HEK293T (cell line): Measurements from ENCODE around the gene TAF1B.
"Not testable (repeated sequence)": the region's sequence is repeated elsewhere in the genome, so short reads cannot be mapped to it uniquely, and the experiment has no call there.

Experiments used
- CTCF ChIA-PET: fragments of 350-600 bp; formaldehyde crosslinking; extraction: SDS; loops from one replicate; lab custom pipeline; 2021; ENCODE audit warnings: antibody characterized with exemption, inconsistent platforms; lab: Yijun Ruan, JAX
- POLR2A ChIA-PET: fragments of 350-600 bp; formaldehyde crosslinking; extraction: SDS; loops from one replicate; lab custom pipeline; 2020; ENCODE audit warnings: antibody characterized with exemption, inconsistent platforms; lab: Yijun Ruan, JAX
- DNase-seq: peaks from one replicate; pipeline ENCODE4 v3.0.0; 2012; ENCODE audit warnings: mixed read lengths; ENCODE audit errors: extremely low spot score
- ARNT ChIP-seq: fragments of 450-650 bp; IDR thresholded peaks from 2 replicates; pipeline ENCODE4 v1.6.1; 2017; ENCODE audit warnings: mild to moderate bottlenecking
- BHLHE40 ChIP-seq: fragments of 450-650 bp; IDR thresholded peaks from 2 replicates; pipeline ENCODE4 v1.6.1; 2016; ENCODE audit warnings: mild to moderate bottlenecking, moderate library complexity, borderline replicate concordance
- CTBP1 ChIP-seq: fragments of 450-650 bp; IDR thresholded peaks from 2 replicates; pipeline ENCODE4 v1.6.1; 2016; ENCODE audit warnings: borderline replicate concordance
- ELF4 ChIP-seq: fragments of 450-650 bp; IDR thresholded peaks from 2 replicates; pipeline ENCODE4 v1.6.1; 2017; ENCODE audit warnings: antibody characterized with exemption
- FOXA1 ChIP-seq: fragments of 450-650 bp; IDR thresholded peaks from 2 replicates; pipeline ENCODE4 v1.6.1; 2016; ENCODE audit warnings: mild to moderate bottlenecking
- FOXK2 ChIP-seq: fragments of 450-650 bp; IDR thresholded peaks from 2 replicates; pipeline ENCODE4 v1.6.1; 2016; ENCODE audit warnings: mild to moderate bottlenecking
- FOXM1 ChIP-seq: fragments of 450-650 bp; IDR thresholded peaks from 2 replicates; pipeline ENCODE4 v1.6.1; 2017; ENCODE audit warnings: mild to moderate bottlenecking, borderline replicate concordance
- HDGF ChIP-seq: fragments of 450-650 bp; IDR thresholded peaks from 2 replicates; pipeline ENCODE4 v1.6.1; 2017; ENCODE audit warnings: antibody characterized with exemption, borderline replicate concordance
- L3MBTL2 ChIP-seq: fragments of 450-650 bp; conservative IDR thresholded peaks from 2 replicates; pipeline ENCODE4 v1.6.1; 2016; ENCODE audit warnings: mild to moderate bottlenecking
- LEF1 ChIP-seq: fragments of 450-650 bp; IDR thresholded peaks from 2 replicates; pipeline ENCODE4 v1.6.1; 2017; ENCODE audit warnings: mild to moderate bottlenecking, borderline replicate concordance
- NFRKB ChIP-seq: fragments of 450-650 bp; IDR thresholded peaks from 2 replicates; pipeline ENCODE4 v1.6.1; 2016; ENCODE audit warnings: mild to moderate bottlenecking, moderate library complexity
- SP1 ChIP-seq: fragments of 450-650 bp; IDR thresholded peaks from 2 replicates; pipeline ENCODE4 v1.6.1; 2017
- SUZ12 ChIP-seq: fragments of 450-650 bp; IDR thresholded peaks from 2 replicates; pipeline ENCODE4 v1.6.1; 2016; ENCODE audit warnings: mild to moderate bottlenecking
- TARDBP ChIP-seq: fragments of 450-650 bp; IDR thresholded peaks from 2 replicates; pipeline ENCODE4 v1.6.1; 2016
- ZNF384 ChIP-seq: fragments of 450-650 bp; IDR thresholded peaks from 2 replicates; pipeline ENCODE4 v1.6.1; 2016
- TF ChIP-seq, protein P1 (sequence below): fragments of 450-650 bp; IDR thresholded peaks from 2 replicates; pipeline ENCODE4 v1.6.1; 2016

Gene TAF1B

DNA sequence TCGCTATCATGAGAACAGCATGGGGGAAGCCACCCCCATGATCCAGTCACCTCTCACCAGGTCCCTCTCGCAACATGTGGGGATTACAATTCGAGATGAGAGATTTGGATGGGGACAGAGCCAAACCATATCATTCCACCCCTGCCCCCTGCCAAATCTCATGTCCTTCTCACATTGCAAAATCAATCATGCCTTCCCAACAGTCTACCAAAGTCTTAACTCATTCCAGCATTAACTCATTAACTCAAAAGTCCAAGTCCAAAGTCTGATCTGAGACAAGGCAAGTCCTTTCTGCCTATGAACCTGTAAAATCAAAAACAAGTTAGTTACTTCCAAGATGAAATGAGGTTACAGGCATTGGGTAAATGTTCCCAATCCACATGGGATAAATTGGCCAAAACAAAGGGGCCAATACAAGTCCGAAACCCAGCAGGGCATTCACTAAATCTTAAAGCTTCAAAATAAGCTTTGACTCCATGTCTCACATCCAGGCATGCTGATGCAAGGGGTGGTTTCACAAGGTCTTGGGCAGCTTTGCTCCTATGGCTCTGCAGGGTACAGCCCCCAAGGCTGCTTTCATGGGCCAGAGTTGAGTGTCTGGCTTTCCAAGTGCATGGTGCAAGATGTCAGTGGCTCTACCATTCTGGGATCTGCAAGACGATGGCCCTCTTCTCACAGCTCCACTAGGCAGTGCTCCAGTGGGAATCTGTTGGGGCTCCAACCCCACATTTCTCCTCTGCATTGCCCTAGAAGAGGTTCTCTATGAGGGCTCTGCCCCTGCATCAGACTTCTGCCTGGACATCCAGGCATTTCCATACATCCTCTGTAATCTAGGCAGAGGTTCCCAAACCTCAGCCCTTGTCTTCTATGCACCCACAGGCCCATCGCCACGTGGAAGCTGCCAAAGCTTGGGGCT lies 14.8 kb downstream of the TAF1B start:
- CTCF ChIA-PET: no interaction called here
- POLR2A ChIA-PET: interaction anchor here (1.1 kb wide), 1 partner anchor 14 kb away, joined by 4 read pairs; the partner anchor contains the start of gene TAF1B
- TF ChIP-seq FOXM1: no peak
- no peak for TF ChIP-seq FOXK2
- no peak for TF ChIP-seq ZNF384
- no peak for TF ChIP-seq SP1
- TF ChIP-seq CTBP1: no peak
- no peak for TF ChIP-seq ARNT
- TF ChIP-seq TARDBP: no peak
- TF ChIP-seq L3MBTL2: no peak
- TF ChIP-seq NFRKB: no peak
- no peak for TF ChIP-seq FOXA1
- TF ChIP-seq, protein P1, sequence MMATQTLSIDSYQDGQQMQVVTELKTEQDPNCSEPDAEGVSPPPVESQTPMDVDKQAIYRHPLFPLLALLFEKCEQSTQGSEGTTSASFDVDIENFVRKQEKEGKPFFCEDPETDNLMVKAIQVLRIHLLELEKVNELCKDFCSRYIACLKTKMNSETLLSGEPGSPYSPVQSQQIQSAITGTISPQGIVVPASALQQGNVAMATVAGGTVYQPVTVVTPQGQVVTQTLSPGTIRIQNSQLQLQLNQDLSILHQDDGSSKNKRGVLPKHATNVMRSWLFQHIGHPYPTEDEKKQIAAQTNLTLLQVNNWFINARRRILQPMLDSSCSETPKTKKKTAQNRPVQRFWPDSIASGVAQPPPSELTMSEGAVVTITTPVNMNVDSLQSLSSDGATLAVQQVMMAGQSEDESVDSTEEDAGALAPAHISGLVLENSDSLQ: no peak
- no peak for TF ChIP-seq LEF1
- TF ChIP-seq SUZ12: no peak
- TF ChIP-seq BHLHE40: no peak
- TF ChIP-seq HDGF: no peak
- no peak for TF ChIP-seq ELF4
- DNase-seq: no peak

DNA sequence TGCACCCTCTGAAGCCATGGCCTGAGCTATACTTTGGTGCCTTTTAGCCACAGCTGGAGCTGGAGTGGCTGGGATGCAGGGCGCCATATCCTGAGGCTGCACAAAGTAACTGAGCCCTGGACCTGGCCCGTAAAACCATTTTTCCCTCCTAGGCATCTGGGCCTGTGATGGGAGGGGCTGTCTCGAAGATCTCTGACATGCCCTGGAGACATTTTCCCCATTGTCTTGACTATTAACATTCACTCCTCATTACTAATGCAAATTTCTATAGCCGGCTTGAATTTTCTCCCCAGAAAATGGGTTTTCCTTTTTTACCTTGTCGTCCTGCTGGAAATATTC lies 15.4 kb downstream of the TAF1B start:
- DNase-seq: no peak
- POLR2A ChIA-PET: interaction anchor here (1.1 kb wide), 1 partner anchor 15 kb away, joined by 4 read pairs; the partner anchor contains the start of gene TAF1B
- TF ChIP-seq LEF1 (no peak), FOXM1 (no peak)
- CTCF ChIA-PET: no interaction called here

DNA sequence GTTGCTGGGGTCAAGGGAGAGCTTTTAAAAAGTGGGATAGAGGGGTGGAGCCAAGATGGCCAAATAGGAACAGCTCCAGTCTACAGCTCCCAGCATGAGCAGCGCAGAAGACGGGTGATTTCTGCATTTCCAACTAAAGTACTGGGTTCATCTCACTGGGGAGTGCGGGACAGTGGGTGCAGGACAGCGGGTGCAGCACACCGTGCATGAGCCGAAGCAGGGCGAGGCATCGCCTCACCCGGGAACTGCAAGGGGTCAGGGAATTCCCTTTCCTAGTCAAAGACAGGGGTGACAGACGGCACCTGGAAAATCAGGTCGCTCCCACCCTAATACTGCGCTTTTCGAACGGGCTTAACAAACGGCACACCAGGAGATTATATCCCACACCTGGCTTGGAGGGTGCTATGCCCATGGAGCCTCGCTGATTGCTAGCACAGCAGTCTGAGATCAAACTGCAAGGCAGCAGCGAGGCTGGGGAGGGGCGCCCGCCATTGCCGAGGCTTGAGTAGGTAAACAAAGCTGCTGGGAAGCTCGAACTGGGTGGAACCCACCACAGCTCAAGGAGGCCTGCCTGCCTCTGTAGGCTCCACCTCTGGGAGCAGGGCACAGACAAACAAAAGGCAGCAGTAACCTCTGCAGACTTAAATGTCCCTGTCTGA lies 17.8 kb downstream of the TAF1B start:
- POLR2A ChIA-PET, CTCF ChIA-PET, DNase-seq: not testable (repeated sequence)

DNA sequence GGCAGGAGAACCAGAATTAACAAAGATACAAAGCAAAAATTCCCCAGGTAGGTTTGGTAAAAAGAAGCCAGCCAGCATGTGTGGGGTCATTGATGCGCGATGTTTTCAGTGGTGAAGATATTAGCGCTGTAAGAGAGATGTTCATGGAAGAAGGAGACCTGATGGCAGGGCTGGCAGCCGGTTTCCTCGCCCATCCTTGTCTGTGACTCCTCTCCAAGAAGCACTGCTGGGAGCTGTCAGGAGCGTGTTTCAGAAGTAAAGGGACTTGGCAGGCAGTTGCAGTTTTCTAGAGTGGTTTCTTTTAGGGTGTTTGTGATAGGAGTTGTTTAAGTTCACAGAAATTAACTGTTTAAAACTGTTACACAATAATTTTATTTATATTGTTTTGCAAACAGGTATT lies 24.6 kb downstream of the TAF1B start:
- ChIA-PET CTCF (no interaction called here), POLR2A (no interaction called here)
- DNase-seq: no peak
- TF ChIP-seq, protein P1: no peak

DNA sequence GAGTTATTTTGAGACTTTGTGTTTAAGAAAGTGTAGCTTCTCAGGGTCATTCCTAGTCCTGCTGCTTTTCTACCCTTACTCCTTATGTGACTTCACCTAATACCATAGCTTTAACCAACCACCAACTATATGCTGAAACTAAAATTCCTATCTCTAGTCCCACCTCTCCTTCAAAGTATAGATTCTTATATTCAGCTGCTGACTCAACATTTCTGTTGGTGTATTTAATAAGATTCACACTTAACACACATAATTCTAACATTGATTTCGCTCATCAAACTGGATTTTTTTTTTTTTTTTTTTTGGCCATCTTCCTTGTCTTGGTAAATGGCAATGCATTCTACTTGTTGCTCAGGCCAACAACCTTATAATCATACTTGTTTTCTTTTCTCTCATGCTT lies 30.1 kb downstream of the TAF1B start:
- no peak for DNase-seq
- ChIA-PET CTCF (no interaction called here), POLR2A (no interaction called here)
- TF ChIP-seq TARDBP: no peak
- TF ChIP-seq, protein P1: no peak
- no peak for TF ChIP-seq NFRKB
- no peak for TF ChIP-seq ZNF384
- no peak for TF ChIP-seq FOXA1
- TF ChIP-seq BHLHE40: no peak
- TF ChIP-seq HDGF: no peak
- no peak for TF ChIP-seq L3MBTL2
- TF ChIP-seq ARNT: no peak
- TF ChIP-seq FOXM1: no peak
- no peak for TF ChIP-seq CTBP1
- no peak for TF ChIP-seq SP1
- no peak for TF ChIP-seq ELF4

DNA sequence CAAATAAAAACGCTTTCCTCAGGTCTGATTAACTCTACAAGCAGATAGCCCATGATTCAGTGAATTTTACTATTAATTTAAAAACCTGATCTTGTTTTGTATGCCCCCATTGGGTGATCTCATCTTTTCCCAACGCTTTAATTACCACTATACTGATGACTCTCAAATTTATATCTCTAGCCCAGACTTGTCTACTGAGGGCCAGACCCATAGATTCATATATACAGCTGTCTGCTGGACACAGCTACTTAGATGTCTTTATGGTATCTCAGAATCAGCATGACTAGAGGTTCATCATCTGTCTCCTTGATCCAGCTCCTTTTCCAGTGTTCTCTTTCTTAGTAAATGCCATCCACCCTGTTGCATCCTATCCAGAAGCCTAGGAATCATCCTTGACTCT lies 33.8 kb downstream of the TAF1B start:
- ChIA-PET POLR2A (no interaction called here), CTCF (no interaction called here)
- TF ChIP-seq FOXM1 (no peak), TARDBP (no peak), HDGF (no peak), LEF1 (no peak), SP1 (no peak), ARNT (no peak), BHLHE40 (no peak), ELF4 (no peak), CTBP1 (no peak), NFRKB (no peak)
- TF ChIP-seq, protein P1: no peak
- DNase-seq: no peak
